ENCODE data around the gene NT5C1A.
A peak's percentile ranks its signal among the peaks of the same experiment; 100 is the strongest.

NT5C1A gene

GRCh38 chr1:39689635-39690034, 17.7 kb upstream of the NT5C1A start:
- no peak for DNase-seq (ENCODE audit: low spot score)

GRCh38 chr1:39689214-39689613, 17.3 kb upstream of the NT5C1A start:
- DNase-seq (ENCODE audit: low spot score), result no peak

GRCh38 chr1:39688706-39689105, 16.8 kb upstream of the NT5C1A start:
- peak; percentile 74 for DNase-seq (ENCODE audit: low spot score)

- no peak for DNase-seq (ENCODE audit: low spot score)
Measured at GRCh38 chr1:39687243-39687642, 15.3 kb upstream of the NT5C1A start.

GRCh38 chr1:39685071-39685470, 13.2 kb upstream of the NT5C1A start:
- DNase-seq (ENCODE audit: low spot score), result no peak

GRCh38 chr1:39684313-39684664, 12.4 kb upstream of the NT5C1A start:
- DNase-seq (ENCODE audit: low spot score), result no peak

- DNase-seq (ENCODE audit: low spot score), result no peak
Measured at GRCh38 chr1:39683591-39684312, 11.8 kb upstream of the NT5C1A start.

GRCh38 chr1:39681999-39682398, 10.1 kb upstream of the NT5C1A start:
- no peak for DNase-seq (ENCODE audit: low spot score)

- DNase-seq (ENCODE audit: low spot score), result no peak
Measured at GRCh38 chr1:39681294-39681693, 9.4 kb upstream of the NT5C1A start.

GRCh38 chr1:39680751-39681150, 8.8 kb upstream of the NT5C1A start:
- no peak for DNase-seq (ENCODE audit: low spot score)

- DNase-seq (ENCODE audit: low spot score), result no peak
Measured at GRCh38 chr1:39679821-39680220, 7.9 kb upstream of the NT5C1A start.

GRCh38 chr1:39678889-39679288, 7.0 kb upstream of the NT5C1A start:
- DNase-seq (ENCODE audit: low spot score), result no peak

GRCh38 chr1:39677645-39678044, 5.7 kb upstream of the NT5C1A start:
- no peak for DNase-seq (ENCODE audit: low spot score)

- DNase-seq (ENCODE audit: low spot score), result peak; percentile 27
Measured at GRCh38 chr1:39676948-39677548, 5.1 kb upstream of the NT5C1A start.

- peak; percentile 24 for DNase-seq (ENCODE audit: low spot score)
Measured at GRCh38 chr1:39675220-39675619, 3.3 kb upstream of the NT5C1A start.

GRCh38 chr1:39673215-39673614, 1.3 kb upstream of the NT5C1A start:
- DNase-seq (ENCODE audit: low spot score), result no peak

- no peak for DNase-seq (ENCODE audit: low spot score)
Measured at GRCh38 chr1:39672551-39672947, 642 bp upstream of the NT5C1A start.

GRCh38 chr1:39671433-39671792, 494 bp downstream of the NT5C1A start:
- DNase-seq (ENCODE audit: low spot score), result no peak

GRCh38 chr1:39670689-39671088, 1.2 kb downstream of the NT5C1A start:
- no peak for DNase-seq (ENCODE audit: low spot score)

- DNase-seq (ENCODE audit: low spot score), result no peak
Measured at GRCh38 chr1:39668894-39669293, 3.0 kb downstream of the NT5C1A start.

GRCh38 chr1:39668111-39668510, 3.8 kb downstream of the NT5C1A start:
- DNase-seq (ENCODE audit: low spot score), result no peak

- DNase-seq (ENCODE audit: low spot score), result no peak
Measured at GRCh38 chr1:39666772-39667171, 5.1 kb downstream of the NT5C1A start.

GRCh38 chr1:39663559-39663958, 8.3 kb downstream of the NT5C1A start:
- no peak for DNase-seq (ENCODE audit: low spot score)

GRCh38 chr1:39662861-39663260, 9.0 kb downstream of the NT5C1A start:
- no peak for DNase-seq (ENCODE audit: low spot score)
